ENCODE results near the gene ZBTB17.

GRCh38 chr1:16017461-16018303 is 41.8 kb upstream of the ZBTB17 start, which contains the start of gene HSPB7:
- TF ChIP-seq, protein P1, sequence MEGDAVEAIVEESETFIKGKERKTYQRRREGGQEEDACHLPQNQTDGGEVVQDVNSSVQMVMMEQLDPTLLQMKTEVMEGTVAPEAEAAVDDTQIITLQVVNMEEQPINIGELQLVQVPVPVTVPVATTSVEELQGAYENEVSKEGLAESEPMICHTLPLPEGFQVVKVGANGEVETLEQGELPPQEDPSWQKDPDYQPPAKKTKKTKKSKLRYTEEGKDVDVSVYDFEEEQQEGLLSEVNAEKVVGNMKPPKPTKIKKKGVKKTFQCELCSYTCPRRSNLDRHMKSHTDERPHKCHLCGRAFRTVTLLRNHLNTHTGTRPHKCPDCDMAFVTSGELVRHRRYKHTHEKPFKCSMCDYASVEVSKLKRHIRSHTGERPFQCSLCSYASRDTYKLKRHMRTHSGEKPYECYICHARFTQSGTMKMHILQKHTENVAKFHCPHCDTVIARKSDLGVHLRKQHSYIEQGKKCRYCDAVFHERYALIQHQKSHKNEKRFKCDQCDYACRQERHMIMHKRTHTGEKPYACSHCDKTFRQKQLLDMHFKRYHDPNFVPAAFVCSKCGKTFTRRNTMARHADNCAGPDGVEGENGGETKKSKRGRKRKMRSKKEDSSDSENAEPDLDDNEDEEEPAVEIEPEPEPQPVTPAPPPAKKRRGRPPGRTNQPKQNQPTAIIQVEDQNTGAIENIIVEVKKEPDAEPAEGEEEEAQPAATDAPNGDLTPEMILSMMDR (IDR thresholded peaks at IDR 0.05; ENCODE audit: borderline replicate concordance, extremely low read depth, low read length, poor library complexity, severe bottlenecking): no peak
- TF ChIP-seq EZH2 (IDR thresholded peaks at IDR 0.05; ENCODE audit: borderline replicate concordance, low read depth, low read length, severe bottlenecking): no peak
